GM23338 (cell line): ENCODE data around the gene KRT6A.

Source experiments
- CREB1 ChIP-seq: fragments of 250-450 bp; sonication (Bioruptor Pico); IDR thresholded peaks from 2 replicates; pipeline ENCODE4 v1.5.0; 2020; ENCODE audit warnings: low read depth, mild to moderate bottlenecking, moderate library complexity
- CTCF ChIP-seq, 2 experiments: fragments of 200-600 bp in 1 of 2; sonication (generic) in 1 of 2; conservative IDR thresholded peaks; 2 replicates each; pipeline versions ENCODE4 v1.5.1 to v1.6.1; 2016 to 2017; ENCODE audit warnings: antibody characterized with exemption in 2 of 2, low read depth in 2 of 2, mild to moderate bottlenecking in 2 of 2, moderate library complexity in 1 of 2
- ETS1 ChIP-seq: IDR thresholded peaks from 2 replicates; pipeline ENCODE4 v1.6.1; 2016; ENCODE audit warnings: antibody characterized with exemption
- EZH2 ChIP-seq: fragments of 200-600 bp; sonication (generic); IDR thresholded peaks from one replicate; pipeline ENCODE4 v1.8.0; 2017; ENCODE audit warnings: antibody characterized with exemption, mild to moderate bottlenecking, low read depth; ENCODE audit not compliant: unreplicated experiment
- EZH2phosphoT487 ChIP-seq: fragments of 200-600 bp; sonication (generic); IDR thresholded peaks from one replicate; pipeline ENCODE4 v1.8.1; 2018; ENCODE audit warnings: antibody characterized with exemption; ENCODE audit not compliant: unreplicated experiment
- JUNB ChIP-seq: IDR thresholded peaks from one replicate; pipeline ENCODE4 v1.6.1; 2016; ENCODE audit warnings: antibody characterized with exemption; ENCODE audit not compliant: unreplicated experiment
- NANOG ChIP-seq: IDR thresholded peaks from 2 replicates; pipeline ENCODE4 v1.6.1; 2016; ENCODE audit warnings: antibody characterized with exemption, borderline replicate concordance
- POLR2AphosphoS5 ChIP-seq: IDR thresholded peaks from 2 replicates; pipeline ENCODE4 v1.6.1; 2016; ENCODE audit warnings: antibody characterized with exemption, low read depth
- REST ChIP-seq: IDR thresholded peaks from one replicate; pipeline ENCODE4 v1.6.1; 2018; ENCODE audit warnings: antibody characterized with exemption; ENCODE audit not compliant: unreplicated experiment
- STAT1 ChIP-seq: IDR thresholded peaks from one replicate; pipeline ENCODE4 v1.6.1; 2016; ENCODE audit warnings: antibody characterized with exemption; ENCODE audit not compliant: unreplicated experiment
- ZNF114 ChIP-seq: fragments of 250-450 bp; sonication (Bioruptor Pico); IDR thresholded peaks from 2 replicates; pipeline ENCODE4 v1.5.0; 2020; ENCODE audit warnings: mild to moderate bottlenecking, moderate library complexity
- ZNF331 ChIP-seq: fragments of 250-450 bp; sonication (Bioruptor Pico); IDR thresholded peaks from 2 replicates; pipeline ENCODE4 v1.5.0; 2020; ENCODE audit warnings: low read depth, mild to moderate bottlenecking, moderate library complexity
- ZNF462 ChIP-seq: fragments of 250-450 bp; sonication (Bioruptor Pico); IDR thresholded peaks from 2 replicates; pipeline ENCODE4 v1.5.0; 2020; ENCODE audit warnings: mild to moderate bottlenecking, moderate library complexity

GRCh38 chr12:52513736-52514135 is 20.7 kb upstream of the KRT6A start:
- TF ChIP-seq CTCF (conservative IDR thresholded peaks at IDR 0.05; ENCODE audit: low read depth in 2 of 2) (no peak), POLR2AphosphoS5 (no peak), CREB1 (CRISPR knock-in tag) (no peak), EZH2 (no peak), EZH2phosphoT487 (no peak), ZNF331 (CRISPR knock-in tag) (no peak), STAT1 (no peak), REST (no peak), ETS1 (no peak), NANOG (no peak), JUNB (no peak), ZNF114 (CRISPR knock-in tag) (no peak), ZNF462 (CRISPR knock-in tag) (no peak)
